Right lobe of liver (tissue), 4 donors: ENCODE measurements around the gene PTPRN2.

Source experiments
- POLR2A ChIP-seq: fragments of 450-650 bp; IDR thresholded peaks from one replicate; pipeline ENCODE4 v1.6.1; 2017; ENCODE audit warnings: antibody characterized with exemption, mild to moderate bottlenecking
- TF ChIP-seq, protein P1 (sequence below), 4 donors: fragments of 200-600 bp in 3 of 4; fragments of 450-650 bp in 1 of 4; IDR thresholded peaks; one replicate each; pipeline versions ENCODE4 v1.5.1 to v1.8.0; 2016 to 2022; ENCODE audit warnings: antibody characterized with exemption in 4 of 4, mild to moderate bottlenecking in 2 of 4
- donor health status: DM: no; HTN: no; CAD: no.
- donor health status: DM: no; HTN: no; CAD: no.
- donor health status: DM: no; HTN: yes; CAD: no.

DNA sequence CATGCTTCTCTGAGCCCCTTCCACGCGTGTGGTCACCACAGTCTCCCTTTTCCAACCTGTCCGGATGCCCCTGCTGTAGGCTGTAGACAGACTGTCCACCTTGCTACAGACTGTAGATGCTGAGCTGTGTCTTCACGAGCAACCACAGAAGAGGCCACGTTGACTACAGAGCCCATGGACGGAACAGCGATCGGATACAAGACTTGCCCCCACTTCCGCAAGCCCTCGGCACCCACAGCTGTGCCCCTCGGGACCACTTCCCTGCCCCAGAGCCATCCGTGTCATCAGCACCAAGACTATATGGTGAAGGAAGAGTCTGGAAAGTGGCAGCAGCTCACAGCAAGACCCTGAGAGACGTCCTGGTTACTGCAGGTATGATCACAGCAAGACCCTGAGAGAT is 759.4 kb downstream of the PTPRN2 start:
- TF ChIP-seq, protein P1, sequence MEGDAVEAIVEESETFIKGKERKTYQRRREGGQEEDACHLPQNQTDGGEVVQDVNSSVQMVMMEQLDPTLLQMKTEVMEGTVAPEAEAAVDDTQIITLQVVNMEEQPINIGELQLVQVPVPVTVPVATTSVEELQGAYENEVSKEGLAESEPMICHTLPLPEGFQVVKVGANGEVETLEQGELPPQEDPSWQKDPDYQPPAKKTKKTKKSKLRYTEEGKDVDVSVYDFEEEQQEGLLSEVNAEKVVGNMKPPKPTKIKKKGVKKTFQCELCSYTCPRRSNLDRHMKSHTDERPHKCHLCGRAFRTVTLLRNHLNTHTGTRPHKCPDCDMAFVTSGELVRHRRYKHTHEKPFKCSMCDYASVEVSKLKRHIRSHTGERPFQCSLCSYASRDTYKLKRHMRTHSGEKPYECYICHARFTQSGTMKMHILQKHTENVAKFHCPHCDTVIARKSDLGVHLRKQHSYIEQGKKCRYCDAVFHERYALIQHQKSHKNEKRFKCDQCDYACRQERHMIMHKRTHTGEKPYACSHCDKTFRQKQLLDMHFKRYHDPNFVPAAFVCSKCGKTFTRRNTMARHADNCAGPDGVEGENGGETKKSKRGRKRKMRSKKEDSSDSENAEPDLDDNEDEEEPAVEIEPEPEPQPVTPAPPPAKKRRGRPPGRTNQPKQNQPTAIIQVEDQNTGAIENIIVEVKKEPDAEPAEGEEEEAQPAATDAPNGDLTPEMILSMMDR (IDR thresholded peaks at IDR 0.05), result no peak
- no peak for TF ChIP-seq POLR2A
